Lower leg skin (tissue), 4 donors: Measurements from ENCODE around the gene INF2. TPM values are rescaled to one million over a fixed set of nuclear protein-coding genes. Genes with fewer than 3 reads are reported as not detected.
"Not testable (repeated sequence)": the region's sequence is repeated elsewhere in the genome, so short reads cannot be mapped to it uniquely, and the experiment has no call there.

Experiments used
- DNase-seq, 2 donors: peaks; one replicate each; pipeline ENCODE4 v3.0.0-alpha.2; 2019; ENCODE audit warnings: low spot score in 2 of 2
- H3K4me3 ChIP-seq: fragments of 200-600 bp; sonication (generic); 2 replicates; pipeline ENCODE4 v1.5.1; 2017; ENCODE audit warnings: mild to moderate bottlenecking, low read depth; ENCODE audit not compliant: poor library complexity, severe bottlenecking
- POLR2A ChIP-seq, 2 donors: fragments of 450-650 bp; IDR thresholded peaks; one replicate each; pipeline ENCODE4 v1.6.1; 2016 to 2017; ENCODE audit warnings: antibody characterized with exemption in 2 of 2, mild to moderate bottlenecking in 1 of 2, moderate library complexity in 1 of 2
- WGBS, 2 donors: methylation state at CpG; one replicate each; pipeline ENCODE4 v1.1.5; 2018; 5-methylcytosine and 5-hydroxymethylcytosine counted together
- intact Hi-C: fragments of 100-400 bp; cut with DNase I; formaldehyde crosslinking; loops from one replicate; pipeline ENCODE4 v1.15.0; 2023; ENCODE audit warnings: low total_unique reads
- total RNA-seq, 4 donors: library from RNA; depleted of rRNA; stranded (reverse); fragments of >200 nt; gene quantifications; one replicate each; pipeline ENCODE4 v1.1.0, GENCODE V29; 2016
- TF ChIP-seq, protein P1 (sequence below), 3 donors: fragments of 450-650 bp; IDR thresholded peaks; one replicate each; pipeline ENCODE4 v1.5.1; 2016; ENCODE audit warnings: antibody characterized with exemption in 3 of 3, mild to moderate bottlenecking in 3 of 3, moderate library complexity in 2 of 3

The INF2 gene
- total RNA-seq, 4 donors from 2014 or later = 63.8 to 121 (median 83.9) TPM

DNA sequence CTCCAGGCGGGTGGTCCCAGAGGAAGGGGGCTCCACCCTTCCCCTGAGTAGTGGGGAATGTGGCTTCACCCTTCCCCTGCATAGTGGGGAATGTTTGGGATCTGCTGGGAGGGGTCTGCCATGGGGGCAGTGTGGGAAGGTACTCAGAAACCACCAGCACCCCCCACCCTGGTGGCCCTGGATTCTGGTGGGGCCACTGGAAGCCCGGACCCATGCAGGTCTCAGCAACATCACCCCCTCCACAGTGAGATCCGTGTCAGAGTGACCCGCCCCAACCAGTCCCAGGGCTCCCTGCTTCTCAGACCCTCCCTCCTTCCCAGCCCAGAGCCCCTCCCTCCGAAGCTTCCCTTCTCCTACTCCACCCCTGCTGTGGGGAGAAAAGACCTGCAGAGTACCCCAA, 30.3 kb upstream of the INF2 start:
- 74 to 76% methylated on average over 5 of the region's 5 CpGs for WGBS, 2 donors
- DNase-seq = no peak
- H3K4me3 ChIP-seq = no peak overlapping the region
- intact Hi-C loops = no loop called here
- TF ChIP-seq POLR2A (IDR thresholded peaks at IDR 0.05) = no peak
- TF ChIP-seq, protein P1, sequence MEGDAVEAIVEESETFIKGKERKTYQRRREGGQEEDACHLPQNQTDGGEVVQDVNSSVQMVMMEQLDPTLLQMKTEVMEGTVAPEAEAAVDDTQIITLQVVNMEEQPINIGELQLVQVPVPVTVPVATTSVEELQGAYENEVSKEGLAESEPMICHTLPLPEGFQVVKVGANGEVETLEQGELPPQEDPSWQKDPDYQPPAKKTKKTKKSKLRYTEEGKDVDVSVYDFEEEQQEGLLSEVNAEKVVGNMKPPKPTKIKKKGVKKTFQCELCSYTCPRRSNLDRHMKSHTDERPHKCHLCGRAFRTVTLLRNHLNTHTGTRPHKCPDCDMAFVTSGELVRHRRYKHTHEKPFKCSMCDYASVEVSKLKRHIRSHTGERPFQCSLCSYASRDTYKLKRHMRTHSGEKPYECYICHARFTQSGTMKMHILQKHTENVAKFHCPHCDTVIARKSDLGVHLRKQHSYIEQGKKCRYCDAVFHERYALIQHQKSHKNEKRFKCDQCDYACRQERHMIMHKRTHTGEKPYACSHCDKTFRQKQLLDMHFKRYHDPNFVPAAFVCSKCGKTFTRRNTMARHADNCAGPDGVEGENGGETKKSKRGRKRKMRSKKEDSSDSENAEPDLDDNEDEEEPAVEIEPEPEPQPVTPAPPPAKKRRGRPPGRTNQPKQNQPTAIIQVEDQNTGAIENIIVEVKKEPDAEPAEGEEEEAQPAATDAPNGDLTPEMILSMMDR (IDR thresholded peaks at IDR 0.05) = no peak

DNA sequence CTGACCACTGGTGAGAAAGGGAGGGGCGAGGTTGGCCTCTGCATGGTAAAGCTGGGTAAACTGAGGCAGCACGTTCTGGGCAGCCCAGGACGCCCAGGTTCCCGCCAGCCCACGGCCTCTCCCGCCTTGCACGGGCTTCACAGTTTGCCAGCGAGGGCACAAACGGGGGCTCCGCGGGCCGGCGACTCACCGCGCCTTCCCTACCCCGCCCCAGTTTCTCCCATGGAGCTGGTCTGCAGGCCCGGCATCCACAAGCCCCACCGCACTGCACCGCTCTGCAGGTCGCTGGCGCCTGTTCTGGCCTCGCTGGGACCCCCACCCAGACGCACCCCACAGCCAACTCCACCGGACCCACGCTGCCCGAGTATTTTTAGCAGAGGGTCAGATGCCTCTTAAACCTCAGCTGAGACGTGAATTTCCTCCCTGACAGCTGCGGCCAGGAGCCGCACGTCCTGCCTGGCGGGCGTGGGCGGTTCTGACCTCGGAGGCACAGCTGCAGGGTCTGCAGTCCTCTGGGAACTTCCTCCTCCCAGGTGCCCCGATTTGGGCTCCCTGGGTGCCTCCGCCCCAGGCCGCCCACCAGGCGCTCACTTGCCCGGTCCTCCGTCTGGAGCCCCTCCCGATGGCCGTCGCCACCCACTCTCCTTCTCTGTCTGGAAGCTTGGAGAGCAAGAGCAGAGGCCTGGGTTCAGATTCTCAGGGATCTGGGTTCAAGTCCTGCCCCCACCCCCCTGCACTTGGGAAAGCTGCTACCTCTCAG, 29.5 kb upstream of the INF2 start:
- WGBS, 2 donors = 44 to 66% methylated on average over 23 to 43 of the region's 43 CpGs
- DNase-seq = no peak
- intact Hi-C loops = no loop called here
- TF ChIP-seq, protein P1 (IDR thresholded peaks at IDR 0.05) = no peak
- no peak for TF ChIP-seq POLR2A (IDR thresholded peaks at IDR 0.05)
- no peak overlapping the region for H3K4me3 ChIP-seq

DNA sequence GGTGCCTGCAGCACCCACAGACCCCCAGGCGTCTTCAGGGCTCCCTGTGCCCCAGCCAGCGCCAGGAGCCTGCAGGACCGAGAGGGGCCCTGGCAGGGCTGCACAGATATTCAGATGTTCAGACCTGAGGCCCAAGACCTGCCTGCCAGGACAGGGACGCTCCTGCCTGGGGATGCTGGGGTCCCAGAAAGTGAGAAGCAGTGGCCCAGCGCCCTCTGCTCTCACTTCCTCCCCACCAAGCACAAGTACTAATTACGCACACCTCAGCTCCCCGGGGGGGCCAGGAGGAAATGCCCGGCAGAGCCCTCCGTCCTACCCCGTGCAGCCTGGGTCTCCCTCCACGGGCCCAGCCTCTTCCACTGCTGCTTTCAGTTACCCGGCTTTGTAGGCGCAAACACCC, 28.8 kb upstream of the INF2 start:
- intact Hi-C loops = no loop called here
- no peak for DNase-seq
- H3K4me3 ChIP-seq = no peak overlapping the region
- TF ChIP-seq POLR2A (IDR thresholded peaks at IDR 0.05) = no peak
- TF ChIP-seq, protein P1 (IDR thresholded peaks at IDR 0.05) = no peak
- WGBS, 2 donors = 68 to 77% methylated on average over 9 to 13 of the region's 13 CpGs

DNA sequence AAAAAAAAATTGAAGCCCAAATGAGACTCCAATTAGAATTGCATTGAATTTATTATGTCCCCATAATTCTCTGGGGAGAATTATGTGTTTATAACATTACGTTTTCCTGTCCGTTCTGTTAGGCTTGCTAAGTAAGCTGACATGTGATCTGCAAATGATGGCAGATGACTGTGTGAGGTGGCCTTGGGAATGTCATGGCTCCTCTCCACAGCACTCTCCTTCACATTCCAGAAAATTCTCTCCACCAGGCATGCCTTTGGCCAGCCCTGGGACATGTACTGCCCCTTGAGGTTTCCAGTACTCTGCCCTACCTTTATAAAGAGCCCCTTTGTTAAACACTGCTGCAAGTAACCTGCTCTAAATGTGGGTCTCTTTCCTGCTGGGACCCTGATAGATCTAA, 28.3 kb upstream of the INF2 start:
- WGBS, 2 donors = 78 to 80% methylated on average over 2 of the region's 2 CpGs
- DNase-seq = no peak
- no peak overlapping the region for H3K4me3 ChIP-seq
- intact Hi-C loops = no loop called here
- TF ChIP-seq, protein P1 (IDR thresholded peaks at IDR 0.05) = no peak
- TF ChIP-seq POLR2A (IDR thresholded peaks at IDR 0.05) = no peak

DNA sequence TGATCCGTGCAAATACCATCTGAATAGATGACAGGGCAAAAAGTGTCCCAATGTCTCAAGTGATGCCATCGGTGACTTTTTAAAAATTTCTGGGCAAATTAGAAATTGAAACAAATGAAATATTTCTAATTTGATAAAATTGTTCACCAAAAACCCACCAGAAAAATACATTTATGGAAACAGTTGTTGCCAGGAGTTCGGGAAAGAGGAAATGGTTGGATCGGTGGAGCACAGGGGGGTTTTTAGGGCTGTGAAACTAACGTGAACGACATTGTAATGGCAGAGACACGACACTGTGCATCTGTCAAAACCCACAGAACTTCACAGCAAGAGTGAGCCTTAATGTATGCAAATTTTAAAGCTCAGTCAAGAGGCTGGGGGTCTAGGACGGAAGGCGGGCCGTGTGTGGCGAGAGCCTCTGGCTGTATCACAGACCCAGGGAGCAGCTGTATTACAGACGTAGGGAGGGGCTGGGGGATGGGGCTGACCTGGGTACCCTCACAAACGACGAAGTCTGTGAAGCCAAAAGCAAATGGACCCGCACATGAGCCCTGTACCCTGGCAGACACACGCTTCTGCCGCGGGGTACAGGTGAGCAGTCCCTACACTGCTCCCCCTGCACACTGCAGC, 27.8 kb upstream of the INF2 start:
- DNase-seq, intact Hi-C loops, H3K4me3 ChIP-seq: not testable (repeated sequence)
- WGBS, 2 donors = 87 to 91% methylated on average over 17 to 18 of the region's 18 CpGs

DNA sequence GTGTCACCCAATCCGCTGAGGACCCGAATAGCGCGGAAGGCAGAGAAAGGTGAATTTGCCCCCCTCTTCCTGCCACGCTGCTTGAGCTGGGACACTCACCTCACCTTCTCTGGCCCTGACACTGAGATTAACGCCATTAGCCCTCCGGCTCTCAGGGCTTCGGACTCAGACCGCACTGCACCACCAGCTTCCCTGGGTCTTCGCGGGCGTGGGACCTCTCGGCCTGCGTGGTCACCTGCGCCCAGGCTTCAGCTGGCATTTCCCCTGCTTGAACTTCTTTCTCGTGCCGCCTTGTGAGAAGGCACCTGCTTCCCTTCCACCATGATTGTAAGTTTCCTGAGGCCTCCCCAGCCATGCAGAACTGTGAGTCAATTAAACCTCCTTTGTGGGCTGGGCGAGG, 26.9 kb upstream of the INF2 start:
- intact Hi-C loops = not testable (repeated sequence)

More for the DNA sequence above, 26.9 kb upstream of the INF2 start:
- DNase-seq, H3K4me3 ChIP-seq: not testable (repeated sequence)
- WGBS, 2 donors = 94 to 95% methylated on average over 14 to 18 of the region's 18 CpGs
